Ishikawa (cell line): Measurements from ENCODE around the gene MRPL11.

Source experiments
- CEBPB ChIP-seq: IDR thresholded peaks from 2 replicates; pipeline ENCODE4 v1.6.1; 2012
- CREB1 ChIP-seq: IDR thresholded peaks from 2 replicates; pipeline ENCODE4 v1.6.1; 2012; ENCODE audit warnings: low read depth
- EGR1 ChIP-seq: IDR thresholded peaks from 2 replicates; pipeline ENCODE4 v1.6.1; 2012
- EP300 ChIP-seq: IDR thresholded peaks from 2 replicates; pipeline ENCODE4 v1.6.1; 2012; ENCODE audit warnings: borderline replicate concordance
- FOXM1 ChIP-seq: IDR thresholded peaks from 2 replicates; pipeline ENCODE4 v1.6.1; 2012; ENCODE audit warnings: low read depth, borderline replicate concordance
- MAX ChIP-seq: IDR thresholded peaks from 2 replicates; pipeline ENCODE4 v1.6.1; 2012
- NFIC ChIP-seq: IDR thresholded peaks from 2 replicates; pipeline ENCODE4 v1.6.1; 2012
- RAD21 ChIP-seq: IDR thresholded peaks from 2 replicates; pipeline ENCODE4 v1.6.1; 2012; ENCODE audit warnings: low read depth
- REST ChIP-seq: IDR thresholded peaks from 2 replicates; pipeline ENCODE4 v1.6.1; 2012; ENCODE audit warnings: low read depth, mild to moderate bottlenecking
- TAF1 ChIP-seq: IDR thresholded peaks from 2 replicates; pipeline ENCODE4 v1.6.1; 2012; ENCODE audit warnings: low read depth, mild to moderate bottlenecking
- TCF12 ChIP-seq: IDR thresholded peaks from 2 replicates; pipeline ENCODE4 v1.6.1; 2012; ENCODE audit warnings: low read depth
- TEAD4 ChIP-seq: IDR thresholded peaks from 2 replicates; pipeline ENCODE4 v1.6.1; 2012
- USF1 ChIP-seq: IDR thresholded peaks from 2 replicates; pipeline ENCODE4 v1.6.1; 2012
- YY1 ChIP-seq: IDR thresholded peaks from 2 replicates; pipeline ENCODE4 v1.6.1; 2012; ENCODE audit warnings: low read depth
- ZBTB7A ChIP-seq: IDR thresholded peaks from 2 replicates; pipeline ENCODE4 v1.6.1; 2012; ENCODE audit warnings: low read depth

Gene MRPL11

GRCh38 chr11:66464916-66465315, 26.3 kb upstream of the MRPL11 start:
- TF ChIP-seq TCF12 (no peak), RAD21 (no peak), MAX (no peak), TEAD4 (no peak), CREB1 (no peak), YY1 (no peak), ZBTB7A (no peak), FOXM1 (no peak), NFIC (no peak), TAF1 (no peak)

GRCh38 chr11:66462911-66463310, 24.3 kb upstream of the MRPL11 start:
- TF ChIP-seq MAX = no peak
- TF ChIP-seq CEBPB = no peak
- TF ChIP-seq YY1 = no peak
- TF ChIP-seq REST = no peak
- TF ChIP-seq EP300 = no peak
- no peak for TF ChIP-seq FOXM1
- TF ChIP-seq NFIC = no peak
- no peak for TF ChIP-seq EGR1
- TF ChIP-seq USF1 = no peak
- TF ChIP-seq TEAD4 = no peak
- TF ChIP-seq TCF12 = no peak
- TF ChIP-seq TAF1 = no peak
- no peak for TF ChIP-seq ZBTB7A
- no peak for TF ChIP-seq RAD21
- no peak for TF ChIP-seq CREB1

GRCh38 chr11:66462010-66462409, 23.4 kb upstream of the MRPL11 start:
- TF ChIP-seq RAD21 = no peak
- no peak for TF ChIP-seq CREB1
- no peak for TF ChIP-seq FOXM1
- TF ChIP-seq USF1 = no peak
- no peak for TF ChIP-seq MAX
- no peak for TF ChIP-seq NFIC
- no peak for TF ChIP-seq EP300
- TF ChIP-seq ZBTB7A = no peak
- no peak for TF ChIP-seq TEAD4
- no peak for TF ChIP-seq EGR1
- no peak for TF ChIP-seq REST
- TF ChIP-seq CEBPB = no peak

- TF ChIP-seq MAX = no peak
Observed at GRCh38 chr11:66459138-66459778, 20.6 kb upstream of the MRPL11 start.

- TF ChIP-seq YY1 = no peak
- TF ChIP-seq USF1 = no peak
Observed at GRCh38 chr11:66457826-66458225, 19.2 kb upstream of the MRPL11 start.

GRCh38 chr11:66454828-66455227, 16.2 kb upstream of the MRPL11 start:
- TF ChIP-seq RAD21 (no peak), TEAD4 (no peak), TCF12 (no peak), NFIC (no peak)
